ENCODE data around the gene SOX2. TPM values are rescaled to one million over a fixed set of nuclear protein-coding genes. Genes with fewer than 3 reads are reported as not detected.

SOX2 gene
- not detected for total RNA-seq

DNA sequence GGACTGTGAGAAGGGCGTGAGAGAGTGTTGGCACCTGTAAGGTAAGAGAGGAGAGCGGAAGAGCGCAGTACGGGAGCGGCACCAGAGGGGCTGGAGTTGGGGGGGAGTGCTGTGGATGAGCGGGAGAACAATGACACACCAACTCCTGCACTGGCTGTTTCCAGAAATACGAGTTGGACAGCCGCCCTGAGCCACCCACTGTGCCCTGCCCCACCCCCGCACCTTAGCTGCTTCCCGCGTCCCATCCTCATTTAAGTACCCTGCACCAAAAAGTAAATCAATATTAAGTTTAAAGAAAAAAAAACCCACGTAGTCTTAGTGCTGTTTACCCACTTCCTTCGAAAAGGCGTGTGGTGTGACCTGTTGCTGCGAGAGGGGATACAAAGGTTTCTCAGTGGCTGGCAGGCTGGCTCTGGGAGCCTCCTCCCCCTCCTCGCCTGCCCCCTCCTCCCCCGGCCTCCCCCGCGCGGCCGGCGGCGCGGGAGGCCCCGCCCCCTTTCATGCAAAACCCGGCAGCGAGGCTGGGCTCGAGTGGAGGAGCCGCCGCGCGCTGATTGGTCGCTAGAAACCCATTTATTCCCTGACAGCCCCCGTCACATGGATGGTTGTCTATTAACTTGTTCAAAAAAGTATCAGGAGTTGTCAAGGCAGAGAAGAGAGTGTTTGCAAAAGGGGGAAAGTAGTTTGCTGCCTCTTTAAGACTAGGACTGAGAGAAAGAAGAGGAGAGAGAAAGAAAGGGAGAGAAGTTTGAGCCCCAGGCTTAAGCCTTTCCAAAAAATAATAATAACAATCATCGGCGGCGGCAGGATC is at the start of gene SOX2:
TSS of gene SOX2 (plus strand) at position 601 of the 811 bp plus-strand sequence. CDS start 436 bp downstream, outside the sequence.
- DNase-seq, result no peak
- Mint-ChIP-seq H3K36me3 (no peaks in the 10 kb centered on the region), H3K4me3 (no peak within 1 kb of the TSS), H3K27ac (no peak within 1 kb of the TSS), H3K4me1 (peaks cover 4% of the 10 kb centered on the region), H3K9me3 (ENCODE audit: low read depth) (no peaks in the 10 kb centered on the region), H3K27me3 (peaks cover 75% of the 10 kb centered on the region)
- ATAC-seq, result peak; percentile 33
- CTCF ChIA-PET, result interaction anchor here (0.7 to 0.9 kb wide), 2 partner anchors 10 to 972 kb away, joined by 3 to 5 read pairs; no protein-coding TSS in a partner anchor

DNA sequence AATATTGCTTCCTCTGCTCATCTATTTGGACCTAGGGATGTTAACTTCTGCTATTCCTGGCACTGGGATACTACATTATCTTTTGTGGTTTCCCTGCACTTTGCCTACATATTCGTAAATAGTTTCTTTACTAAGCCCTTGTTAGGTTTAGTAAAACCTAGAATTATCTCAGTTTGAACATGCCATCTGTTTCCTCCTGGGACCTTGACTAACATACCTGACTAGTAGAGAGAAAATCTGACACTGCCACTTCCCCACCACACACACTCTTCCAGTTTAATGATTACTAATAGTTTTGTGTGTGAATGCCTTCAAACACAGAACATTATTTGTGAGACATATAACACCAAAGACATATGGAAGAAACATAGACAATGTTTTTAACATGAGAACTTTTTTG is 28.2 kb upstream of the SOX2 start:
- H3K27me3 Mint-ChIP-seq, result no peaks in the 10 kb centered on the region
- ATAC-seq (no peak), DNase-seq (no peak)
- CTCF ChIA-PET, result no interaction called here
- H3K4me3 Mint-ChIP-seq, result no peak overlapping the region
- H3K36me3 Mint-ChIP-seq, result no peaks in the 10 kb centered on the region
- no peak overlapping the region for H3K27ac Mint-ChIP-seq
- H3K4me1 Mint-ChIP-seq, result no peaks in the 10 kb centered on the region
- H3K9me3 Mint-ChIP-seq (ENCODE audit: low read depth), result peaks cover 6% of the 10 kb centered on the region

DNA sequence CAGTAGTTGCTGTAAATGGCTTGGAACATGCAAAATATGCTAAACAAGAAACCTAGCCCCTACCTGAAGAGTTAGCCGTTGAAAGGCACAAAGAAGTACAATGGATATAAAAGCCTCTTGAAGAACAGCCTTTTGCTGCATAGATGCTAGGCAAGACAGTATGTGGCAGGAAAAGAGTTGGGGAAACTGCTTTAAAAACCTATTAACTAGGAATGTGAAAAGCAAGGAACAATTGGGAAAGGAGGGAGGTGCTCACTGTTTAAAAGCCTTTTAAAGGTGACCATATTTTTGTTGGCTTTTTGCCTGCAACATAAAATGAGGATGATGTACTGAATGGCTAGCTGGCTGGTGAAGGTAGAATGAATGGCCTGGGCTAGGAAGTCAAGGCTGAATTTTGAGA is 24.5 kb upstream of the SOX2 start:
- H3K27me3 Mint-ChIP-seq, result peaks cover 7% of the 10 kb centered on the region
- H3K36me3 Mint-ChIP-seq, result no peaks in the 10 kb centered on the region
- no peak overlapping the region for H3K27ac Mint-ChIP-seq
- H3K4me1 Mint-ChIP-seq, result no peaks in the 10 kb centered on the region
- no peaks in the 10 kb centered on the region for H3K9me3 Mint-ChIP-seq (ENCODE audit: low read depth)
- no peak for ATAC-seq
- CTCF ChIA-PET, result interaction anchor here (1.0 to 1.5 kb wide), 2 partner anchors 13 to 14 kb away, joined by 3 to 7 read pairs; no protein-coding TSS in a partner anchor
- no peak overlapping the region for H3K4me3 Mint-ChIP-seq
- DNase-seq, result no peak

DNA sequence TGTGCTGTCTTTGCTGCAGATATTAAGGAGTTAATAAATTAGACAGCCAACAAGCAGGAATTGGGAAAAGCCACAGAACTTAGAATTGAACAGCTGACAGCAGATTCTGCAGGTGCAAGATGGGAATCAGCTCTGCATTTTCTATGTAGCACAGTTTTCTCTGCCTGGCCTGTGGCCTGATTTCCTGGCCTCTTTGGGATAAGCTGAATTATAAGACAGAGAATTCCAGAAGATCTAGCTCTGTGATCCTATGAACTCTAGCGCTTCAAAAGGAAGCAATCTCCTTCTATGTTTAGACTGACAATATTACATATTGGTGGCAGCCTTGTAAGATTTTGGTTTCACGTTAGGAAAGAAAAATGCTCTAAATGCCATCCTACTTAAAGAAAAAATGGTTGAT is 24.0 kb upstream of the SOX2 start:
- Mint-ChIP-seq H3K4me1 (no peaks in the 10 kb centered on the region), H3K36me3 (no peaks in the 10 kb centered on the region), H3K4me3 (no peak overlapping the region), H3K9me3 (ENCODE audit: low read depth) (no peaks in the 10 kb centered on the region), H3K27ac (no peak overlapping the region), H3K27me3 (peaks cover 7% of the 10 kb centered on the region)
- DNase-seq (no peak), ATAC-seq (no peak)
- CTCF ChIA-PET, result interaction anchor here (1.0 to 1.5 kb wide), 2 partner anchors 13 to 14 kb away, joined by 3 to 7 read pairs; no protein-coding TSS in a partner anchor

DNA sequence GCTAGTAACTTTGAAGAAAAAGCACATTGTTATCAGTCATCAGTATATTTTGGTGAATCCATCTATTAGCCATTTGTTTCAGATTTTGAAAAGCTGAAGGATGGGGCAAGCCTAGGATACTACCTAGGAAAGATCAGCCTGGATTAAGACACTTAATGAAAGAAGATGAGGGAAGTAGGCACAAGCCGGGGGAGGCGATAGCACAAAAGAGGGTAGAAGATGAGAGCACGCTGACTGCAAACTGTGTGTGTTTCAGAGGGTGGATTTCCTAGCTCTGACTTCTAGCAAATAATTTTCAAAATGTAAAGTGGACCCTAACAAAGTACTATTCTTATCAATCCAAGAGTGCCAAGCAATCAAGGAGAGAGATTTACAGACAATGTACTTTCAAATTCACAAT is 22.2 kb upstream of the SOX2 start:
- H3K4me1 Mint-ChIP-seq, result no peaks in the 10 kb centered on the region
- CTCF ChIA-PET, result no interaction called here

DNA sequence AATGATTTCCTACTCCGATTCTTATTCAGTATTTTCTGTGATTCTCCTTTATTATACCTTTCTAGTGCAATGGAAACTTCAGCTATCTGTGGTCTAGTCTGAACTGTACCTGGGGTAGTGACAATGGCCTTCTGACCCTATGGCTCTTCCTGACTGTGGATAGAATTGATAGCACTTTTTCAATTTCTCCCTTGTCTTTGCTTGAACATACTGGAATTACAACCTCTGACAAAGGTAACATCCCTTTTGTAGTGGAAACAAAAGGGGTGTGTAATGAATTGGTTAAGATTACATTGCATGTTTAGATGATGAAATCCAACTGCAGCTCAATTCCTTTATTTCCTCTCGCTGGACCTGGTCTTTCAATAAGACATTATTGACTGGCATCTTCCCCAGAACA is 21.0 kb upstream of the SOX2 start:
- peaks cover 2% of the 10 kb centered on the region for H3K4me1 Mint-ChIP-seq
- CTCF ChIA-PET, result interaction anchor here (1.2 kb wide), 1 partner anchor 18 kb away, joined by 3 read pairs; no protein-coding TSS in a partner anchor
- peaks cover 24% of the 10 kb centered on the region for H3K27me3 Mint-ChIP-seq
- no peak overlapping the region for H3K27ac Mint-ChIP-seq
- ATAC-seq, result no peak
- H3K4me3 Mint-ChIP-seq, result no peak overlapping the region
- no peaks in the 10 kb centered on the region for H3K9me3 Mint-ChIP-seq (ENCODE audit: low read depth)
- no peak for DNase-seq
- H3K36me3 Mint-ChIP-seq, result no peaks in the 10 kb centered on the region

More for the DNA sequence above, 22.2 kb upstream of the SOX2 start:
- DNase-seq, result no peak
- Mint-ChIP-seq H3K27ac (no peak overlapping the region), H3K9me3 (ENCODE audit: low read depth) (no peaks in the 10 kb centered on the region), H3K36me3 (no peaks in the 10 kb centered on the region), H3K27me3 (peaks cover 15% of the 10 kb centered on the region), H3K4me3 (no peak overlapping the region)
- ATAC-seq, result no peak

DNA sequence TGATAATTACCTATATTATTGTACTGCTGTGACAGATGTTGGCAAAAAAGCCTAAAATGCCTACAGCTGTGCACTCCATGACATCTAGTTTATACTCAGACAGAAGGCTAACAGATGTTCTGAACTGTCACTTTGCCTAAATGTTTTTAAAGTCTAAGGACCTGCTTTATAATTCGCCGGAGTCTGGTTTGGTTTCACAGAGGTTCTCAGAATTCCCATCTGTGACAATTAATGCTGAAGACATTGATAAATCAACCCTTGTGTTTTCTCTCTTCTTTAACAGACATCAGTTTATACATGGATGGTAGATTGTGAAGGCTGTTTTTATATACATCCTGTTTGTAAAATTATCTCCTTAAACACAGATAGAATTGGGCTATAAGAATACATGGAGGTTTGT is 19.8 kb upstream of the SOX2 start:
- H3K4me3 Mint-ChIP-seq, result no peak overlapping the region
- peaks cover 3% of the 10 kb centered on the region for H3K4me1 Mint-ChIP-seq
- H3K9me3 Mint-ChIP-seq (ENCODE audit: low read depth), result no peaks in the 10 kb centered on the region
- peaks cover 34% of the 10 kb centered on the region for H3K27me3 Mint-ChIP-seq
- no peaks in the 10 kb centered on the region for H3K36me3 Mint-ChIP-seq
- DNase-seq (no peak), ATAC-seq (no peak)
- CTCF ChIA-PET, result no interaction called here
- no peak overlapping the region for H3K27ac Mint-ChIP-seq

DNA sequence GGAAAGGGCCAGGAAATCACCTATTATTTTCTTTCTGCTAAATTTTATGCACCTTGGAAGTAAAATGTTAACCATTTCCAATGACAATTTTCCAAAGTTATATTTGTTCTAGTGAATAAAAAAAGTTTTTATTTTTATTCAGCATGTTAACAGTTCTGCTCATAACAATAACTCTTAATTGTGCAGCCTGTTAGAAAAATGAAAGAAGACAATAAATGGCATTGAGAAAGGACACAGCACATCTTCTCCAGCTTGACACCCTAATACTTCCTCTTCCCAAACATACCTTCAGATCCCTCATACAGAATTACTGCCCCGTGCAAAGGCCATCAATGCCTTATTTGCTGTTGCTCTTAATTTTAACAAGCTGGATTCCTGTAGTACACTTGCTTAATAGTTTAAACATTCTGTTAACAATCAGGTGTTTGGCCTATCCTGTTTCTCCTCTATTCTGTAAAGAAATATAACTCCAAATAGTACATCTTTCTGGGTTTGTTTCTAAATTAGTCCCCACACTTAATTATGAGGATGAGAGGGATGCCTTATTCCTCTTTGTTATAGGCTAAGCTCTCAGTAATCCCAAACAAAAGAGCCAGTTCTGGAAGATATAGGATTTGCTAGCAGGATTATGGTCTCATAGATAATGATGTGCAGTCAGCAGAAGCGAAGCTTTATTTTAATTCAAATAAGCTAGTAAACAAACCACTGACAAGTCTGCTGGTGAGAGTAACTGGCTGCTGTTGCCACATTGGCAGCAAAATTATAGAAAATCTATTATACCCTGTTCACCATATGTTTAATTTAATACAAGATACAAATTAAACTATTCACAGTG is 19.2 kb upstream of the SOX2 start:
- H3K27ac Mint-ChIP-seq, result no peak overlapping the region
- no peaks in the 10 kb centered on the region for H3K9me3 Mint-ChIP-seq (ENCODE audit: low read depth)
- peaks cover 40% of the 10 kb centered on the region for H3K27me3 Mint-ChIP-seq
- DNase-seq (no peak), ATAC-seq (no peak)
- H3K4me1 Mint-ChIP-seq, result peaks cover 4% of the 10 kb centered on the region
- H3K4me3 Mint-ChIP-seq, result no peak overlapping the region
- CTCF ChIA-PET, result interaction anchor here (0.6 to 1.7 kb wide), 2 partner anchors 9 to 1353 kb away, joined by 3 to 4 read pairs; no protein-coding TSS in a partner anchor
- no peaks in the 10 kb centered on the region for H3K36me3 Mint-ChIP-seq

DNA sequence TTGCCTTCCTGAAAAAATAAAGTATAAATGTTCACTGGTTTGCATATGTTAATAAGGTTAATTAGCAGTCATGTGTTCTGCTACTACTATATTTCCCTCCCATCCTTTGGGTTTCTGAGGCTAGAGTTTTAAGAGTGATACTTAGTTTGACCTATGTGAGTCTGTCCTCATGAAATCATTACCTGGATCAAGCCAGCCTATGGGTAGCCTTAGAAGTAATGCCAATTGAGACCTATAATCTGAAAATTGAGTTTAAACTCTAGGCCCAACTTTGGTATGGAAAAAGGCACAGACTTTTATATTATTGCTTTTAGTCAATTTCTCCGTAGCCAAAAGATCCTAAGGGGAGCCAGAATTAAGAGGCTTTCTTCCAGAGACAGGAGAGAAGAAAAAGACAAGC is 18.4 kb upstream of the SOX2 start:
- H3K4me3 Mint-ChIP-seq, result no peak overlapping the region
- ATAC-seq, result no peak
- CTCF ChIA-PET, result interaction anchor here (1.7 kb wide), 1 partner anchor 8 kb away, joined by 4 read pairs; no protein-coding TSS in a partner anchor

DNA sequence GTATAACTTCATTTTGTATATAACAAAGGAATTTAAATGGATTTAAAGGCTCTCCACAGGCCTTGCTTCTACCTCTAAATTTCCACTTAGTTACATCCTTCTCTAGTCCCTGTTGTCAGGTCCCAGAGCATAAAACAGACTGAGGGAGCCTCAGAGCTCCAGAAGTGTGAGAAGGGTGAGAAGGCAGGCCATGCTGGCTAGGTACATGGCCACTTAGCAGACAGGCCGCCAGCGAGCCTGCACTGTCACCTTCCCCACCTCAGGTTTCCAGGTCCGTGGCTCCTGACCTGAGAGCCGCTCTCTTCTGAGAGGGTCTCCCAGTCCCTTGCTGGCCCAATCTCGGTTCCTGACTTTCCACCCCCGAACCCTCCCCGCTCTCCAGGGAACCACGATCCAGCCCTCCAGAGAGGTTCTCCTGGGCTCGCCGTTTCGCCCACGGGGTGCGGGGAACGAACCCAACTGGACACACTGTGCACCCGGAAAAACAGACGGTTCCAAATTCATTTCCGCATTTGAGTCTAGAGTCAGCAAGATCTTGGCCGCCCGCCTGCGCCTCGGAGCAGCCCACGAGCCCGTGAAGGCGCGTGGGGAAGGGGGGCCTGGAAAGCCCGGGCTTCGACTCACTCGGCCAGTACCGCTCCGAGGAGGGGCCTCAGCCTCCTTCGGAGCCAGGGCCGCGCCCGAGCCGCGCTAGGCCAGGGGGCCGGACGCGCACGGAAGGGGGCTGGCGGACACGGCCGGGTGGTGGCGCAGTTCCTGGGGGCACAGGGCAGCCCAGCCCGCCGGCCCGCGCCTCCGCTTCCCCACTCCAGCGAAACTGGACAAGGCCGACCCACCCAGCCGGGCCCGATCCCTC is 16.7 kb upstream of the SOX2 start:
- Mint-ChIP-seq H3K36me3 (no peaks in the 10 kb centered on the region), H3K4me1 (peaks cover 4% of the 10 kb centered on the region), H3K27me3 (peaks cover 62% of the 10 kb centered on the region), H3K9me3 (ENCODE audit: low read depth) (no peaks in the 10 kb centered on the region), H3K4me3 (no peak overlapping the region), H3K27ac (no peak overlapping the region)
- ATAC-seq (no peak), DNase-seq (no peak)
- CTCF ChIA-PET, result no interaction called here

More for the DNA sequence above, 18.4 kb upstream of the SOX2 start:
- Mint-ChIP-seq H3K27me3 (peaks cover 48% of the 10 kb centered on the region), H3K36me3 (no peaks in the 10 kb centered on the region), H3K27ac (no peak overlapping the region), H3K9me3 (ENCODE audit: low read depth) (no peaks in the 10 kb centered on the region), H3K4me1 (peaks cover 4% of the 10 kb centered on the region)
- DNase-seq, result no peak

DNA sequence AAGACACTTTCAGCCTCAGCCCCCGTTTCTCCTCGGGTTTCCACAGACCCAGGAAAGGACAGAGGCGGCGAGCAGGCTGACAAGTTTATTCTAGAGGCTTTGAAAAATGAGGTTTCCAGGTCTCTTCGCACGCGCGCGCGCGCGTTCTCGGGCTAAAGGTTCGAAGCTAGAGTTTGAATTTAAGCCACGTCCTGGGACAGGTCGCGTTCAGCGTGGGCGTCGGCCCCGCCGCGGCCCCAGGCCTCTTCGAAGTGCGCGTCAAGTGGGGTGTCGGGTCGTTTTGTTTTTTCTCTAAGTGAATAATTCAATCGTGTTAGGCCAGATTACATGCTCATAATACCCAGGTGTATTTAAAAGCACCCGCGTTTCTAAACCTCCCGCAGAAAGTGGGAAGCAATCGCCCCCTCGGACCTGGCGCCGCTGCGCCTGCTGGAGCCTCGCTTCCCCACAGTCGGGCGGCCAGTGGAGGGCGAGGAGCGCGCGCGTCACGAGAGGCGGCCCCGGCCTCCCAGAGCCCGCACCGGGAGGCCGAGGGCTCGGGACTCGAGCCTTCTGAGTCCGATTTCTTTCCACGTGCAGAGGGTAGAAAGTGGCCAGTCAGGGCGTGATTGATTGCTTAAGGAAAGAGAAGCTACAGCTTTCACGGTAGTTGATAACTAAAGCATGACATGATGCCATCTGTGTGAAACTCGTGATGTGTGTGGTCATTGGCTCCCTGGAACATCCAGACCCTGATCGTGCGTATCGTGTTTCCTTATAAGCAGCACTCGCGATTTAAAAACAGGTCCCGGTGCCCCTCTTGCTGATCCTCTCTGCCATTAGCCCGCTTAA is 15.8 kb upstream of the SOX2 start:
- DNase-seq, result no peak
- CTCF ChIA-PET, result no interaction called here
- H3K27ac Mint-ChIP-seq, result no peak overlapping the region

DNA sequence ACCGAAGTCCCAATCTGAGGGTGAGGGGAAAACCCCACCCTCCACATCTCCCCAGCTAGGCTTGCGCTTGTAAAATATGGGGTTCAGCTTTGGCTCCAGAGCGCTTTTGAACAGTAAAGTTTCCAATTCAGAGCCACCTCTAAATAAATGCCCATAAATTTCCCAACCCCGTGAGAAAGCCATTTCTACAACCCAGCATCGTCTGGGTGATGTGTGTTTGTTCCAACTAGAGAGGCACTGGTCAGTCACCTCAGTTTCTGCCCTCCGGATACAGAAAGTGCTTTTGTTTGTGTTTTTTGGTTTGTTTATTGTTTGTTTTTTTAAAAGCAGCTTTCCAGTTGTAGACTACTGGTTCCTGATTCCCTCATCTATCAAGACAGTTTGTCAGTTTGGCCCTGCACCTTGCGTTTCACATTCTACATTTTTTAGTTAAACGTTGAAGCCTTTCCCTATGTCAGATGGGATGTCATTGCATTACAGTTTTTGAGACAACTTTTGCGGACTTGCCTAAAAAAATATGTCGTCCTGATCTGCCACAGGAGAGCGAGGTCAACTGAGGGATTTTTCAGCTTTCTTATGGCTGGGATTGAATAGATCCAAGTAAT is 15.0 kb upstream of the SOX2 start:
- Mint-ChIP-seq H3K9me3 (ENCODE audit: low read depth) (no peaks in the 10 kb centered on the region), H3K4me3 (no peak overlapping the region), H3K4me1 (peaks cover 10% of the 10 kb centered on the region), H3K36me3 (no peaks in the 10 kb centered on the region), H3K27ac (no peak overlapping the region), H3K27me3 (peaks cover 66% of the 10 kb centered on the region)
- ATAC-seq (no peak), DNase-seq (no peak)
- CTCF ChIA-PET, result no interaction called here

More for the DNA sequence above, 15.8 kb upstream of the SOX2 start:
- no peak overlapping the region for H3K4me3 Mint-ChIP-seq
- H3K9me3 Mint-ChIP-seq (ENCODE audit: low read depth), result no peaks in the 10 kb centered on the region
- H3K4me1 Mint-ChIP-seq, result peaks cover 10% of the 10 kb centered on the region
- ATAC-seq, result no peak
- H3K36me3 Mint-ChIP-seq, result no peaks in the 10 kb centered on the region
- peaks cover 63% of the 10 kb centered on the region for H3K27me3 Mint-ChIP-seq
